IMR-90 (cell line): ENCODE data around the gene FBXL7. TPM values are rescaled to one million over a fixed set of nuclear protein-coding genes. Genes with fewer than 3 reads are reported as not detected.

Experiments
- ATAC-seq: fragments of 200-7000 bp; cut with Tn5 transposase; 2 replicates; pipeline ENCODE4 v1.9.1; 2020; ENCODE audit warnings: low read depth, mild to moderate bottlenecking, moderate library complexity
- BruUV-seq: library from RNA; stranded (reverse); fragments of 400-500 nt; replicated peaks from 2 replicates; lab custom pipeline; 2021; lab: Mats Ljungman, UMichigan
- CTCF ChIA-PET: fragments of 300-600 bp; formaldehyde crosslinking; extraction: SDS; loops from one replicate; lab custom pipeline; 2021; ENCODE audit warnings: antibody characterized with exemption; lab: Yijun Ruan, JAX
- POLR2A ChIA-PET: fragments of 300-600 bp; sonication (Branson Sonifier 250); formaldehyde crosslinking; loops from one replicate; lab custom pipeline; 2022; ENCODE audit warnings: antibody characterized with exemption; ENCODE audit not compliant: unreplicated experiment; lab: Charles Lee
- DNase-seq: peaks from one replicate; pipeline ENCODE4 v3.0.0; 2013
- H2AFZ ChIP-seq: replicated peaks from 2 replicates; pipeline ENCODE3; 2013; ENCODE audit warnings: low read length, mild to moderate bottlenecking; ENCODE audit not compliant: poor library complexity
- H2AK5ac ChIP-seq: 2 replicates; pipeline ENCODE4 v1.6.1; 2013; ENCODE audit warnings: low read depth, low read length, inconsistent platforms
- H2AK9ac ChIP-seq: replicated peaks from 2 replicates; pipeline ENCODE3; 2013; ENCODE audit warnings: mild to moderate bottlenecking, low read depth, low read length, moderate library complexity; ENCODE audit not compliant: poor library complexity
- H2BK120ac ChIP-seq: 2 replicates; pipeline ENCODE4 v1.6.1; 2013; ENCODE audit warnings: low read depth, low read length, inconsistent platforms
- H2BK15ac ChIP-seq: 3 replicates; pipeline ENCODE4 v1.6.1; 2013; ENCODE audit warnings: low read depth, low read length, inconsistent platforms
- H2BK20ac ChIP-seq: 2 replicates; pipeline ENCODE4 v1.6.1; 2013; ENCODE audit warnings: low read depth, mild to moderate bottlenecking, inconsistent platforms, low read length, moderate library complexity
- H2BK5ac ChIP-seq: 2 replicates; pipeline ENCODE4 v1.6.1; 2013; ENCODE audit warnings: mild to moderate bottlenecking, low read depth, low read length, inconsistent platforms; ENCODE audit not compliant: poor library complexity, severe bottlenecking
- H3K14ac ChIP-seq: replicated peaks from 2 replicates; pipeline ENCODE4 v1.6.1; 2013; ENCODE audit warnings: low read depth, low read length, inconsistent platforms
- H3K18ac ChIP-seq: 2 replicates; pipeline ENCODE4 v1.6.1; 2013; ENCODE audit warnings: low read depth, low read length, control low read depth
- H3K23ac ChIP-seq: 2 replicates; pipeline ENCODE4 v1.6.1; 2013; ENCODE audit warnings: low read depth, low read length, inconsistent platforms
- H3K27ac ChIP-seq: 2 replicates; pipeline ENCODE4 v1.5.1; 2013; ENCODE audit warnings: mild to moderate bottlenecking, control low read depth, low read length; ENCODE audit not compliant: insufficient read depth
- H3K27me3 ChIP-seq: 2 replicates; pipeline ENCODE4 v1.6.1; 2013; ENCODE audit warnings: low read length; ENCODE audit not compliant: control insufficient read depth, insufficient read depth
- H3K36me3 ChIP-seq: 2 replicates; pipeline ENCODE4 v1.6.1; 2013; ENCODE audit warnings: low read length, mixed read lengths; ENCODE audit not compliant: control insufficient read depth, insufficient read depth
- H3K4ac ChIP-seq: 2 replicates; pipeline ENCODE4 v1.6.1; 2013; ENCODE audit warnings: low read depth, low read length, inconsistent platforms
- H3K4me1 ChIP-seq: 2 replicates; pipeline ENCODE4 v1.6.1; 2013; ENCODE audit warnings: low read length, mixed read lengths; ENCODE audit not compliant: control insufficient read depth, insufficient read depth
- H3K4me2 ChIP-seq: 2 replicates; pipeline ENCODE4 v1.6.1; 2013; ENCODE audit warnings: low read depth, mild to moderate bottlenecking, control low read depth, low read length, moderate library complexity
- H3K4me3 ChIP-seq: 2 replicates; pipeline ENCODE4 v1.5.1; 2013; ENCODE audit warnings: low read depth, mild to moderate bottlenecking, control low read depth, low read length, moderate library complexity; ENCODE audit not compliant: insufficient read depth
- H3K56ac ChIP-seq: 2 replicates; pipeline ENCODE4 v1.6.1; 2013; ENCODE audit warnings: low read length, inconsistent platforms; ENCODE audit not compliant: insufficient read depth; ENCODE audit errors: extremely low read depth
- H3K79me1 ChIP-seq, 2 experiments: 2 replicates each; pipeline ENCODE4 v1.6.1; 2013; ENCODE audit warnings: low read length in 2 of 2, inconsistent platforms in 1 of 2, low read depth in 1 of 2
- H3K9ac ChIP-seq: 2 replicates; pipeline ENCODE4 v1.6.1; 2013; ENCODE audit warnings: low read depth, low read length, control low read depth
- H3K9me1 ChIP-seq: 2 replicates; pipeline ENCODE4 v1.6.1; 2013; ENCODE audit warnings: low read length, inconsistent platforms; ENCODE audit not compliant: insufficient read depth
- H3K9me3 ChIP-seq: 2 replicates; pipeline ENCODE4 v1.6.1; 2013; ENCODE audit warnings: low read length; ENCODE audit not compliant: control insufficient read depth, insufficient read depth
- H4K20me1 ChIP-seq: 2 replicates; pipeline ENCODE4 v1.6.1; 2013; ENCODE audit warnings: low read length, inconsistent platforms; ENCODE audit not compliant: insufficient read depth
- H4K5ac ChIP-seq: 2 replicates; pipeline ENCODE4 v1.6.1; 2013; ENCODE audit warnings: mild to moderate bottlenecking, low read depth, low read length, control low read depth
- H4K8ac ChIP-seq, 2 experiments: 2 replicates each; pipeline ENCODE4 v1.6.1; 2013; ENCODE audit warnings: low read depth in 2 of 2, low read length in 2 of 2, control low read depth in 1 of 2, inconsistent platforms in 1 of 2
- H4K91ac ChIP-seq: 2 replicates; pipeline ENCODE4 v1.6.1; 2013; ENCODE audit warnings: low read depth, low read length, inconsistent platforms; ENCODE audit not compliant: insufficient read depth
- BHLHE40 ChIP-seq: fragments of 150-350 bp; IDR thresholded peaks from 2 replicates; pipeline ENCODE4 v1.6.1; 2016; ENCODE audit warnings: mild to moderate bottlenecking, low read depth, low read length
- CEBPB ChIP-seq: IDR thresholded peaks from 2 replicates; pipeline ENCODE4 v1.6.1; 2012; ENCODE audit warnings: low read depth, low read length, improper control_type of control experiment
- CHD1 ChIP-seq: IDR thresholded peaks from 2 replicates; pipeline ENCODE4 v1.6.1; 2012; ENCODE audit warnings: low read depth, low read length, improper control_type of control experiment
- FOS ChIP-seq: fragments of 150-350 bp; IDR thresholded peaks from 2 replicates; pipeline ENCODE4 v1.6.1; 2016; ENCODE audit warnings: low read depth, low read length
- MAFK ChIP-seq: IDR thresholded peaks from 2 replicates; pipeline ENCODE4 v1.6.1; 2012; ENCODE audit warnings: low read depth, low read length, improper control_type of control experiment
- MAZ ChIP-seq: IDR thresholded peaks from 2 replicates; pipeline ENCODE4 v1.6.1; 2012; ENCODE audit warnings: low read depth, mild to moderate bottlenecking, low read length, improper control_type of control experiment, moderate library complexity, borderline replicate concordance
- MXI1 ChIP-seq: IDR thresholded peaks from 2 replicates; pipeline ENCODE4 v1.6.1; 2012; ENCODE audit warnings: low read depth, mild to moderate bottlenecking, low read length, moderate library complexity, borderline replicate concordance
- NFE2L2 ChIP-seq: fragments of 150-350 bp; IDR thresholded peaks from 2 replicates; pipeline ENCODE4 v1.6.1; 2016; ENCODE audit warnings: low read depth, mild to moderate bottlenecking, low read length
- POLR2A ChIP-seq: IDR thresholded peaks from 2 replicates; pipeline ENCODE4 v1.6.1; 2012; ENCODE audit warnings: mild to moderate bottlenecking, low read depth, low read length
- RAD21 ChIP-seq: IDR thresholded peaks from 2 replicates; pipeline ENCODE4 v1.6.1; 2012; ENCODE audit warnings: low read length, improper control_type of control experiment
- RCOR1 ChIP-seq: IDR thresholded peaks from 2 replicates; pipeline ENCODE4 v1.6.1; 2012; ENCODE audit warnings: mild to moderate bottlenecking, low read length, improper control_type of control experiment; ENCODE audit not compliant: insufficient replicate concordance
- RFX5 ChIP-seq: IDR thresholded peaks from 2 replicates; pipeline ENCODE4 v1.8.0; 2012; ENCODE audit warnings: low read depth, mild to moderate bottlenecking, low read length, moderate library complexity
- SMC3 ChIP-seq: fragments of 150-350 bp; IDR thresholded peaks from 2 replicates; pipeline ENCODE4 v1.6.1; 2016; ENCODE audit warnings: low read depth, mild to moderate bottlenecking, antibody characterized with exemption, low read length, moderate library complexity
- WGBS, 2 experiments: methylation state at CpG; one replicate each; pipeline versions ENCODE4 v1.1.5 to v1.1.7; 2013; ENCODE audit warnings: missing lambda C conversion rate in 2 of 2; ENCODE audit not compliant: insufficient read length in 1 of 2; ENCODE audit errors: extremely low coverage in 2 of 2; 5-methylcytosine and 5-hydroxymethylcytosine counted together
- dilution Hi-C: fragments of 300-500 bp; cut with HindIII; formaldehyde crosslinking; loops from one replicate; pipeline ENCODE4 v1.14.3; 2018; ENCODE audit warnings: low sequenced_read_pairs; ENCODE audit not compliant: unreplicated experiment
- in situ Hi-C: fragments of 300-500 bp; cut with MboI; formaldehyde crosslinking; loops from 3 replicates; pipeline ENCODE4 v1.14.3; 2019; ENCODE audit warnings: low sequenced_read_pairs, inconsistent platforms, mixed read lengths
- intact Hi-C: fragments of 100-400 bp; cut with micrococcal nuclease; formaldehyde crosslinking; loops from 2 replicates; pipeline ENCODE4 v1.10.0; 2022
- polyA plus RNA-seq, 3 experiments: library from polyadenylated mRNA; depleted of rRNA; stranded (reverse); fragments of >200 nt; gene quantifications; 2 replicates each; pipeline ENCODE4 v1.2.3, GENCODE V29; 2012; ENCODE audit warnings: low replicate concordance in 1 of 3
- total RNA-seq: library from RNA; depleted of rRNA; stranded (reverse); fragments of >200 nt; gene quantifications from 2 replicates; pipeline ENCODE4 v1.2.3, GENCODE V29; 2012
- TF ChIP-seq, protein P1 (sequence below): fragments of 150-350 bp; IDR thresholded peaks from 2 replicates; pipeline ENCODE4 v1.6.1; 2016; ENCODE audit warnings: low read depth, mild to moderate bottlenecking, low read length, moderate library complexity, borderline replicate concordance
- TF ChIP-seq, protein P2 (sequence below): fragments of 150-350 bp; IDR thresholded peaks from 2 replicates; pipeline ENCODE4 v1.6.1; 2017; ENCODE audit warnings: mild to moderate bottlenecking, antibody characterized with exemption, low read length, low read depth
- TF ChIP-seq, protein P3 (sequence below): conservative IDR thresholded peaks from 2 replicates; pipeline ENCODE4 v1.5.1; 2012; ENCODE audit warnings: mild to moderate bottlenecking, low read depth, low read length, improper control_type of control experiment

FBXL7 gene
- total and polyA plus RNA-seq, 2 of the 4 experiments (the other 2 are of a cell fraction): 4.1 to 10.2 TPM

DNA sequence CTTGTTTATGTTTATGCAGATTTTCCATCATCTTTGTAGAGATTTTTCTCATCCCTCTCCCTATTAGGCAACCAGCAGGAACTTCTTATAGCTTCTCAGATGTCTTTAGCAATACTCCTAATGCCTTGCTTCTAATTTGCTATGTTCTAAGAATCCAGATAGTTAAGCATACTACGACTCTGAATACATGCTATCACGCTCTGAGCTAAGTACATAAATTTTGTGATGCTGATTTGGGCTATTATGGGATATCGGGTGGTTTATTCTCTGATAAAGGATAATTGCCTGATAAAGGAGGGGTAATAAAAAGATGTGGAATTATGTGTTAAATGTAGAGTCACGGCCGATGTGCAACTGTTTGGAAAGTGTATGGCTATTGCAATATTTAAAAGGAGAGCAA, 6.5 kb upstream of the FBXL7 start:
- H3K9ac ChIP-seq: no peak overlapping the region

More for the DNA sequence above, 6.5 kb upstream of the FBXL7 start:
- Histone ChIP-seq H4K5ac (no peak overlapping the region), H3K4me3 (no peak overlapping the region), H4K91ac (no peak overlapping the region), H2AK9ac (no peak overlapping the region), H4K8ac (no peak overlapping the region), H3K23ac (no peak overlapping the region), H3K9me3 (no peaks in the 10 kb centered on the region), H3K36me3 (no peaks in the 10 kb centered on the region), H2BK20ac (no peak overlapping the region), H3K18ac (no peak overlapping the region), H3K27ac (no peak overlapping the region), H2AFZ (no peak overlapping the region), H2BK120ac (no peak overlapping the region), H3K9me1 (no peaks in the 10 kb centered on the region), H3K27me3 (peaks cover 32% of the 10 kb centered on the region), H3K79me1 (no peaks in the 10 kb centered on the region), H2AK5ac (no peak overlapping the region), H2BK15ac (no peak overlapping the region), H2BK5ac (no peak overlapping the region), H3K4ac (no peak overlapping the region), H4K20me1 (no peaks in the 10 kb centered on the region), H3K4me1 (no peaks in the 10 kb centered on the region), H3K4me2 (no peak overlapping the region), H3K56ac (no peak overlapping the region), H3K14ac (no peak overlapping the region)
- ChIA-PET CTCF (no interaction called here), POLR2A (no interaction called here)
- dilution Hi-C loops (no loop called here), in situ Hi-C loops (no loop called here), intact Hi-C loops (no loop called here)
- no peak for ATAC-seq
- WGBS, 2 experiments: no CpG with 5 or more reads among the region's 5 CpGs
- TF ChIP-seq NFE2L2 (no peak), RFX5 (no peak), MAFK (no peak), MXI1 (no peak), SMC3 (no peak), RCOR1 (no peak), MAZ (no peak), POLR2A (no peak), CEBPB (no peak), RAD21 (no peak), FOS (no peak), BHLHE40 (no peak), CHD1 (no peak)
- TF ChIP-seq, protein P1, sequence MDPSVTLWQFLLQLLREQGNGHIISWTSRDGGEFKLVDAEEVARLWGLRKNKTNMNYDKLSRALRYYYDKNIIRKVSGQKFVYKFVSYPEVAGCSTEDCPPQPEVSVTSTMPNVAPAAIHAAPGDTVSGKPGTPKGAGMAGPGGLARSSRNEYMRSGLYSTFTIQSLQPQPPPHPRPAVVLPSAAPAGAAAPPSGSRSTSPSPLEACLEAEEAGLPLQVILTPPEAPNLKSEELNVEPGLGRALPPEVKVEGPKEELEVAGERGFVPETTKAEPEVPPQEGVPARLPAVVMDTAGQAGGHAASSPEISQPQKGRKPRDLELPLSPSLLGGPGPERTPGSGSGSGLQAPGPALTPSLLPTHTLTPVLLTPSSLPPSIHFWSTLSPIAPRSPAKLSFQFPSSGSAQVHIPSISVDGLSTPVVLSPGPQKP: no peak
- TF ChIP-seq, protein P2, sequence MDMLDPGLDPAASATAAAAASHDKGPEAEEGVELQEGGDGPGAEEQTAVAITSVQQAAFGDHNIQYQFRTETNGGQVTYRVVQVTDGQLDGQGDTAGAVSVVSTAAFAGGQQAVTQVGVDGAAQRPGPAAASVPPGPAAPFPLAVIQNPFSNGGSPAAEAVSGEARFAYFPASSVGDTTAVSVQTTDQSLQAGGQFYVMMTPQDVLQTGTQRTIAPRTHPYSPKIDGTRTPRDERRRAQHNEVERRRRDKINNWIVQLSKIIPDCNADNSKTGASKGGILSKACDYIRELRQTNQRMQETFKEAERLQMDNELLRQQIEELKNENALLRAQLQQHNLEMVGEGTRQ: no peak
- TF ChIP-seq, protein P3, sequence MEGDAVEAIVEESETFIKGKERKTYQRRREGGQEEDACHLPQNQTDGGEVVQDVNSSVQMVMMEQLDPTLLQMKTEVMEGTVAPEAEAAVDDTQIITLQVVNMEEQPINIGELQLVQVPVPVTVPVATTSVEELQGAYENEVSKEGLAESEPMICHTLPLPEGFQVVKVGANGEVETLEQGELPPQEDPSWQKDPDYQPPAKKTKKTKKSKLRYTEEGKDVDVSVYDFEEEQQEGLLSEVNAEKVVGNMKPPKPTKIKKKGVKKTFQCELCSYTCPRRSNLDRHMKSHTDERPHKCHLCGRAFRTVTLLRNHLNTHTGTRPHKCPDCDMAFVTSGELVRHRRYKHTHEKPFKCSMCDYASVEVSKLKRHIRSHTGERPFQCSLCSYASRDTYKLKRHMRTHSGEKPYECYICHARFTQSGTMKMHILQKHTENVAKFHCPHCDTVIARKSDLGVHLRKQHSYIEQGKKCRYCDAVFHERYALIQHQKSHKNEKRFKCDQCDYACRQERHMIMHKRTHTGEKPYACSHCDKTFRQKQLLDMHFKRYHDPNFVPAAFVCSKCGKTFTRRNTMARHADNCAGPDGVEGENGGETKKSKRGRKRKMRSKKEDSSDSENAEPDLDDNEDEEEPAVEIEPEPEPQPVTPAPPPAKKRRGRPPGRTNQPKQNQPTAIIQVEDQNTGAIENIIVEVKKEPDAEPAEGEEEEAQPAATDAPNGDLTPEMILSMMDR: no peak
- DNase-seq: no peak
- no TSS peak for BruUV-seq
